ENCODE measurements around the gene NGB. TPM values are rescaled to one million over a fixed set of nuclear protein-coding genes. Genes with fewer than 3 reads are reported as not detected.

The NGB gene
- total and polyA plus RNA-seq, 2 of the 8 experiments (the other 6 are each of a cell fraction or from before 2014, with no cell fraction given) = 0.30 to 0.60 TPM

DNA sequence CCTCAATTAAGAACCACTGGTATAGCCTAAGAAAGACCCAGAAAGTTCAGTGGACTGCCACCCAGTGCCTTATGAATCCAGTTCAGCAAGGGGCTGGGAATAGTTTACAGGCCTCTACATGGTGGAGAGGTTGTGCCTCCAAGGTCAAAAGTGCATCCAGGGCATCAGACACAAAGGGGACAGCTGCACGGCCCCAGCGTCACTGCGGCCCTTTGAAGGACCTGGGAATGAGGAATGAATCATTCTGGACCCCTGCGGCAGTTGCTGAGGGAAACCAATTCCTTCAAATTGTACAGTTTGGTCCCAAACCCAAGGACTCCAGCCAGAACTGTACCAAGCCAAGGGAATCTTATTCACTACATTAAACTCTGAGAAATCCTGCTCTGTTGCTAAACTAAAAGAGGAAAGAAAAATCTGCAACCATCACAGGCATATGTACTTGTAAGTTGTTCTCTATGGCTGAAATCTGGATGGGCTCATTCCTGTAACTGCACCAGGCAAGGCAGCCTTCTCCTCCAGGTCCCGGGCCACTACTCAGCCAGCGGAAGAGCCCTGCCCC, 10.9 kb upstream of the NGB start (continued):
- TF ChIP-seq, protein P1, sequence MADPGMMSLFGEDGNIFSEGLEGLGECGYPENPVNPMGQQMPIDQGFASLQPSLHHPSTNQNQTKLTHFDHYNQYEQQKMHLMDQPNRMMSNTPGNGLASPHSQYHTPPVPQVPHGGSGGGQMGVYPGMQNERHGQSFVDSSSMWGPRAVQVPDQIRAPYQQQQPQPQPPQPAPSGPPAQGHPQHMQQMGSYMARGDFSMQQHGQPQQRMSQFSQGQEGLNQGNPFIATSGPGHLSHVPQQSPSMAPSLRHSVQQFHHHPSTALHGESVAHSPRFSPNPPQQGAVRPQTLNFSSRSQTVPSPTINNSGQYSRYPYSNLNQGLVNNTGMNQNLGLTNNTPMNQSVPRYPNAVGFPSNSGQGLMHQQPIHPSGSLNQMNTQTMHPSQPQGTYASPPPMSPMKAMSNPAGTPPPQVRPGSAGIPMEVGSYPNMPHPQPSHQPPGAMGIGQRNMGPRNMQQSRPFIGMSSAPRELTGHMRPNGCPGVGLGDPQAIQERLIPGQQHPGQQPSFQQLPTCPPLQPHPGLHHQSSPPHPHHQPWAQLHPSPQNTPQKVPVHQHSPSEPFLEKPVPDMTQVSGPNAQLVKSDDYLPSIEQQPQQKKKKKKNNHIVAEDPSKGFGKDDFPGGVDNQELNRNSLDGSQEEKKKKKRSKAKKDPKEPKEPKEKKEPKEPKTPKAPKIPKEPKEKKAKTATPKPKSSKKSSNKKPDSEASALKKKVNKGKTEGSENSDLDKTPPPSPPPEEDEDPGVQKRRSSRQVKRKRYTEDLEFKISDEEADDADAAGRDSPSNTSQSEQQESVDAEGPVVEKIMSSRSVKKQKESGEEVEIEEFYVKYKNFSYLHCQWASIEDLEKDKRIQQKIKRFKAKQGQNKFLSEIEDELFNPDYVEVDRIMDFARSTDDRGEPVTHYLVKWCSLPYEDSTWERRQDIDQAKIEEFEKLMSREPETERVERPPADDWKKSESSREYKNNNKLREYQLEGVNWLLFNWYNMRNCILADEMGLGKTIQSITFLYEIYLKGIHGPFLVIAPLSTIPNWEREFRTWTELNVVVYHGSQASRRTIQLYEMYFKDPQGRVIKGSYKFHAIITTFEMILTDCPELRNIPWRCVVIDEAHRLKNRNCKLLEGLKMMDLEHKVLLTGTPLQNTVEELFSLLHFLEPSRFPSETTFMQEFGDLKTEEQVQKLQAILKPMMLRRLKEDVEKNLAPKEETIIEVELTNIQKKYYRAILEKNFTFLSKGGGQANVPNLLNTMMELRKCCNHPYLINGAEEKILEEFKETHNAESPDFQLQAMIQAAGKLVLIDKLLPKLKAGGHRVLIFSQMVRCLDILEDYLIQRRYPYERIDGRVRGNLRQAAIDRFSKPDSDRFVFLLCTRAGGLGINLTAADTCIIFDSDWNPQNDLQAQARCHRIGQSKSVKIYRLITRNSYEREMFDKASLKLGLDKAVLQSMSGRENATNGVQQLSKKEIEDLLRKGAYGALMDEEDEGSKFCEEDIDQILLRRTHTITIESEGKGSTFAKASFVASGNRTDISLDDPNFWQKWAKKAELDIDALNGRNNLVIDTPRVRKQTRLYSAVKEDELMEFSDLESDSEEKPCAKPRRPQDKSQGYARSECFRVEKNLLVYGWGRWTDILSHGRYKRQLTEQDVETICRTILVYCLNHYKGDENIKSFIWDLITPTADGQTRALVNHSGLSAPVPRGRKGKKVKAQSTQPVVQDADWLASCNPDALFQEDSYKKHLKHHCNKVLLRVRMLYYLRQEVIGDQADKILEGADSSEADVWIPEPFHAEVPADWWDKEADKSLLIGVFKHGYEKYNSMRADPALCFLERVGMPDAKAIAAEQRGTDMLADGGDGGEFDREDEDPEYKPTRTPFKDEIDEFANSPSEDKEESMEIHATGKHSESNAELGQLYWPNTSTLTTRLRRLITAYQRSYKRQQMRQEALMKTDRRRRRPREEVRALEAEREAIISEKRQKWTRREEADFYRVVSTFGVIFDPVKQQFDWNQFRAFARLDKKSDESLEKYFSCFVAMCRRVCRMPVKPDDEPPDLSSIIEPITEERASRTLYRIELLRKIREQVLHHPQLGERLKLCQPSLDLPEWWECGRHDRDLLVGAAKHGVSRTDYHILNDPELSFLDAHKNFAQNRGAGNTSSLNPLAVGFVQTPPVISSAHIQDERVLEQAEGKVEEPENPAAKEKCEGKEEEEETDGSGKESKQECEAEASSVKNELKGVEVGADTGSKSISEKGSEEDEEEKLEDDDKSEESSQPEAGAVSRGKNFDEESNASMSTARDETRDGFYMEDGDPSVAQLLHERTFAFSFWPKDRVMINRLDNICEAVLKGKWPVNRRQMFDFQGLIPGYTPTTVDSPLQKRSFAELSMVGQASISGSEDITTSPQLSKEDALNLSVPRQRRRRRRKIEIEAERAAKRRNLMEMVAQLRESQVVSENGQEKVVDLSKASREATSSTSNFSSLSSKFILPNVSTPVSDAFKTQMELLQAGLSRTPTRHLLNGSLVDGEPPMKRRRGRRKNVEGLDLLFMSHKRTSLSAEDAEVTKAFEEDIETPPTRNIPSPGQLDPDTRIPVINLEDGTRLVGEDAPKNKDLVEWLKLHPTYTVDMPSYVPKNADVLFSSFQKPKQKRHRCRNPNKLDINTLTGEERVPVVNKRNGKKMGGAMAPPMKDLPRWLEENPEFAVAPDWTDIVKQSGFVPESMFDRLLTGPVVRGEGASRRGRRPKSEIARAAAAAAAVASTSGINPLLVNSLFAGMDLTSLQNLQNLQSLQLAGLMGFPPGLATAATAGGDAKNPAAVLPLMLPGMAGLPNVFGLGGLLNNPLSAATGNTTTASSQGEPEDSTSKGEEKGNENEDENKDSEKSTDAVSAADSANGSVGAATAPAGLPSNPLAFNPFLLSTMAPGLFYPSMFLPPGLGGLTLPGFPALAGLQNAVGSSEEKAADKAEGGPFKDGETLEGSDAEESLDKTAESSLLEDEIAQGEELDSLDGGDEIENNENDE (IDR thresholded peaks at IDR 0.05; ENCODE audit: insufficient replicate concordance, low read length) = no peak
- TF ChIP-seq JUN (IDR thresholded peaks at IDR 0.05; ENCODE audit: low read depth, low read length) = no peak
- no peak for TF ChIP-seq PHF8 (conservative IDR thresholded peaks at IDR 0.05; ENCODE audit: low read depth, low read length)

Data from H1 (cell line).